AML-193 (cell line): ENCODE results near the gene KRT79.

Experiments used
- DNase-seq, 2 experiments: peaks; one replicate each; lab custom pipeline; 2025; lab: John Stamatoyannopoulos, UW

The KRT79 gene

DNA sequence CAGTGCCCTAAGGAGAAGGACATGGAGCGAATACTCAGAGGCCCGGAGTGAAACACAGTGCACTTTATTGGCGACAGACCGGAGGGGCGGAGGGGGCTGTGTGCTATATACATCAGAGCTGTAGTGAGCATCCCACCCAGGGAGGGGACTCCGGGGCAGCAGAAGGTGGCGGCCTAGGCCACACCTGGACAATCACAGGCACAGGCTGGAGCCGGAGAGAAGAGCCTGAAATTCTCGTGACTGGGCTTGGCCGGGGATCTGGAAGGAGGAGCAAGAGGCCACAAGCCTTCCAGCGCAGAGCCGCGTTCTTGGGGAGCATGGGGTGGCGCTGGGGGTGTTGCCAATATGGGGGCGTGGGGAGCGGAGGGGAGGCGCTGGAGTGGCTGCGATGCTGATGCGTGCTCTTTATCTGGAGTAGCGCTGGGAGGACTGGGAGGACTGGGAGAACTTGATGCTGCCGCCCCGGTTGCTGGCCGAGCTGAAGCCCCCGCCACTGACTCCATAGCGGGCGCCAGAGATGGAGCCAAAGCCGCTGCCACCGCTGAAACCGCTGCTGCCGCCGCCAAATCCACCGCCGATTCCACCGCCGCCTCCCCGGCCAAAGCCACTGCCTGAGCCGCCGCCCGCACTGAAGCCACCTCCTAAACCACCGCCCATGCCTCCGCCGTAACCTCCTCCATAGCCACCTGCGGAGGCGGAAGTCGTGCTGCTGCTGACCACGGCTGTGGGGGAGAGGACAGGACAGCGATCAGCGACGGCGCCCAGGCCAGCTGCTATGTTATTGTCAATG is 44.3 kb downstream of the KRT79 start:
- no peak for DNase-seq

DNA sequence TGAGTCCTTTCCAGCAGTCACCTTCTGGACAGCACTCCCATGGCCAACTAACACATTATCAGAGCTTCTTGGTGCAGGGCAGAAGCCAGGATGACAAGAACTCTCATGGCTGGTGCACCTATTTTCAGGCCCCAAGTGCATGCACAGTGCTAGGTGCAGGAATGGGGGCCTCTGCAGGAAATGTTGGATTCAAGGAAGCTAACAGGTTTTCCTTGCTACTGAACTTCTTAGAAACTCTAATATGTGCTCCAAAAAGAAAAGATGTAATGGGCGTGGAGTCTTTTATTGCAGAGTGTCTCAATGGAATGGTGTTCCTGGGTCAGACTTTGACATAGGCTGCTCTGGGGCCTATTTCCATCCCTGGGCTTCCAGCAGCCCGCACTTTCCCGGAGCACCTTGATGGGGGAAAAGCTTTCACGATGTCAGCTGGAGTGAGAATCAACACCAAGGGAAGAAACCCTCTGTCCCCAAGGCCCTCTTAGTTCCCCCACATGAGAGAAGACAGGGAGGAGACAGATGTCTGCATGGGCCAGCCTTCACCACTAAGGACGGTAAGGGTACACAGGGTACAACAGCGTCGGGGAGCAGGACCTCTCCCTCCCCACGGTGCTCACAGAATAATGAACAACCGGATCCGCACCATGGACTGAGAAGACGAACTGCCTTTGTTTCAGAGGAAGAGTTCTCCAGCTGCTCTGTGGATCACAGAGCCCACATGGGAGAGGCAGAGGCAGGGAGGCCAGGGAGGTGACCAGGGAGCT is 45.1 kb downstream of the KRT79 start:
- DNase-seq = no peak

DNA sequence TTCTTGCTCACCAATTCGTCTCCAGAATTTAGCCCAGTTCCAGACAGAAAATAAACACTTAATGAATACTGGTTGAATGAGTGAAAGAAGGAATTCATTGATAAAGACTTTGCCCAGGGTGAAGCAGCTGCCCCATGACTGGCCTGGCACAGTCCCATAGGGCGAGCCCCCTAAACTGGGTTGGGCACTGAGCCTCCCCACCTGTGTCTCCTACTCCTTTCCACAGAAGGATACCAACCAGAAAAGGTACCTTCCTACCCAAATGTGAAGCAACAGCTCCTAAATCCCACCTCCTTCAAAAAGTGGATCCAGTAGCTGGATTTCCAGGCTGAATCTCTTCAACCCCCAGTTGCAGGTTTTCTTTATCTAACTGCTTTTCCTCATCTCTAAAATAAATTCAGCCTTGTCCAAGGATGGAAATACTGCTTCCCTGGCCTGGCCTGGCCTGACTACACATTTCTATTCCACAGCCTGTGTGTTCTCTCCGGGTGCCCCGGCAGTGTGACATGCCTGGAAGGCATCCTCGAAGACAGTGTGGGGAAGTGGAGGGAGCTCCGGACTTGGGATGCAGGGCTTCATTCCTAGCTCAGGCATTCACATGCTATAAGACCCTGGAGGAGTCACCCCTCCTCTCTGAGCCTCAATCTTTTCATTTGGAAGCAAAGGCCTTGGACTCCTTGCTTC is 45.8 kb downstream of the KRT79 start:
- DNase-seq = no peak

DNA sequence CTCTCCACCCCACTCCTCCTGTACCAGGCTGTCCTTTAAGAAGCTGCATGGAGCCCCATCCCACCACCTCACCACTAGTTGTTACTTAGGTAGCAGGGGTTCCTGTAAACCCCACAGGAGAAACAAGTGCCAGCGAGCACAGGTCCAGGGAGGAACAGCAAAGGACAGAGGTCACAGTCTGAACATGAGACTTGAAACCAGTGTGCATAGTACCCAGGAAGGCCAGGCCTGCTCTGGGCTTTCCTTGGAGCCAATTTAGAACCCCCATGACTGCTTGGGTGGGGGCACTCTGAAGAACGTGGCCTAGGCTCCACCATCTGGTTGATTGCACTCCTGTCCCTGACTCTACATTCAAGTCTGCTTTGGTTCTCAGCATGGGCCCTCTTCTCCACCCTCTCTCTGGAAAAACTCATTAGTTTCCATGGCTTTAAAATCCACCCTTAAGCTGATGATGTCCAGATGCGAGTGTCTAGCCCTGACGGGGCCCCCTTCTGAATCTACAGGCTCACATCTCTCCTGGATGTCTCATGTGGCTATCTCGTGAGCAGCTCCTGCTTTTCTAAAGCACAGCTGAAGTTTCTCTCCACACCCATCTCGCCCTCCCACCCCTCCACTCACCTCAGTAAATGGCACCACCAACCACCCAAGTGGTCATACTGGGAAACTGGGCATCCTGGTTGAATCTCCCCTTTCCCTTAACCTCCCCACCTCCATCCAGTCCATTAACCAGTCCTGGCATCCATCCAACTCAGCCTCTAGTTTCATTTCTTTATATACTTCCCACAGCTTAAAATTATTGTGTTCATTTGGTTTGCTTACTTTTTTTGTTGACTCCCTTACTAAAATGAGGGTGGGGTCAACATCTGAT is 46.6 kb downstream of the KRT79 start:
- DNase-seq = no peak

- DNase-seq = no peak
Observed at GRCh38 chr12:52784909-52785308, 49.2 kb downstream of the KRT79 start.

DNA sequence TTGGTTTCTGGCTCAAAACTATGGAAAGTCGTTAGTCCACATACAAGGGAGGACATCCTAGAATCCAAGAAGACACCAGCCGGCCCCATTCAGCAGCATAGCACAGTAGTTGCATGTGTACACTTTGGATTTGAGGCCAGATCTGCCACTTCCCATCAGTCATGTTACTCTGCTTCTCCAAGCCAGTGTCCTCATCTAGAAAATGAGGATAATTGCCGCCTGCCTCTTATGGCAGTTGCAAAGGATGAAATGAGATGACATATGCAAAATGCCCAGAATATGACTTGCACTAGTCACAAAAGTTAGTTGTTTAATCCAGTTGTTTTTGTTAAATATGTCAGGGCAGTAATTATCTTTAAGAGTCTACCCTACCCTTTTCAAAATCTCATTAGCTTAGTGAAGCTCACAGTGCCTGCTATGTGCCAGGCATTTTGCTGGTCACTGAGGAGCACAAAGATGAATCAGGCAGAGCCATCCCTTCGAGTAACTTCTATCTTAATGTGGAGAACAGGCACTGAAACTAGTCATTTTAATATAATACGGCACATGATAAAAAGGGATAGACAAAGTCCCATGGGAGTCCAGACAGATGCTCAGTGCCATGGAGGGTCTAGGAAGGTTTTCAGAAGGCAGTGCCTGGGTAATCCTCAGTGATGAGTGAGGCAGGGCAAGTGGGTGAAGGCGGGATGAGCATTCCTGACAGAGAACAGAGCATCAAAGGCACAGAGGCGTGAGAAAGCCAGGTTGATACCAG is 50.4 kb downstream of the KRT79 start:
- no peak for DNase-seq

DNA sequence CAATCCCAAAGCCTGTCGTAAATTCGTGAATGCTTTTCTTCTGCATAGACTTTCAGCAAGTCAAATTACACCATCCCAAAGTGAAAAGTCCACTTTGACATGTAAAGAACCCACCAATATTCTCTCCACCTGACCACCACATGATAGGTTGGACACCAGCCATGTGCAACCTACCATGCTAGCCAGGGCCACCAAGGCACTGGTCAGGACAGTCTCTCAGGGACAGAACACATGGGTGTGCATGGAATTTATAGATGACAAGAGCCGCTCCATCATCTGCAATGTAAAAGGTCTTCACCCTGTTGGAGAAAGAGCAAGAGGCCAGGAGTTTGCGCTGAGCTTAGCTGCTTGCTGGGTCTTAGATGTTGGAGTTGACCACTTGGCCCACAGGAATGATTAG is 51.6 kb downstream of the KRT79 start:
- no peak for DNase-seq

- no peak for DNase-seq
Observed at GRCh38 chr12:52781399-52782082, 52.6 kb downstream of the KRT79 start.

- DNase-seq = no peak
Observed at GRCh38 chr12:52779914-52780313, 54.2 kb downstream of the KRT79 start.

DNA sequence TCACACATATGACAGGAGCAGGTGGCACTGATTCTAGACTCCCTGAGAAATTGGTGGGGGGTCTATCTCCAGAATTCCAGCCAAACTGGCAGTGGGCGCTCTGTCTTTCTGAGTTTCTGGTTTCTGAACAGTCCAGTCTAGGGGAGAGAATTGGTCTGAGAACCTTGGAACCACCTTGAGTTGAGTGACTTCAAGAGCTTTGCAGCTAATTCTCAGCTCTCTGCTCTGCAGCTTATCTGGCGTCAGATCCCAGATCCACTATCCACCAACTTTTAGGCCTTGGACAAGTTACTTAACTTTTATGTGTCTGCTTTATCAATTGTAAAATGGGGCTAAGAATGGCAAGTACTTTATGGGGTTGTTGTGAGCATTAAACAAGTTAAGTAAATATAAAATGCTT is 55.3 kb downstream of the KRT79 start:
- no peak for DNase-seq

- DNase-seq = no peak
Observed at GRCh38 chr12:52777566-52777965, 56.5 kb downstream of the KRT79 start.

DNA sequence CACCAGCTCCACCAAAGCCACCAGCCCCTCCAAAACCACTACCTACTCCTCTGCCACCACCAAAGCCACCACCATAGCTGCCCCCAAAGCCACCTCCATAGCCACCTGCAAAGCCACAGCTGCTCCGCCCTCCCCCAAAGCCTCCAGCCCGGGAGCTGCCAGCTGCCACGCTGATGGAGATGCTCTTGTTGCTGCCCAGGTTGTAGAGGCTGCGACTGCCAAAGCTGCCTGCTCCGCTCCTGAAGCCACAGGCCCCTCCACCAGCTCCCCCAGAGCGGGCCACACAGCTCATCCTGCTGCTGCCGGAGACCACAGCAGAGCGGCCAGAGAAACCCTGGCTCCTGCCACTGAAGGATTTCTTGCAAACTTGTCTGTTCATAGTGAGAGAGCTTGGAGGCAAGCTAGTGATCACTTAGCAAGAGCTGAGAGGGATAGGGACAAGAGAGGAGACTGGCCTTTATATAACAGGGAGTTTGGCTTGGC is 57.2 kb downstream of the KRT79 start, which contains the start of gene KRT76:
TSS of gene KRT76 (minus strand) at position 433 of the 483 bp plus-strand sequence. CDS start at position 379, 54 bp downstream.
- DNase-seq = no peak

- DNase-seq = no peak
Observed at GRCh38 chr12:52776435-52776834, 57.7 kb downstream of the KRT79 start.

DNA sequence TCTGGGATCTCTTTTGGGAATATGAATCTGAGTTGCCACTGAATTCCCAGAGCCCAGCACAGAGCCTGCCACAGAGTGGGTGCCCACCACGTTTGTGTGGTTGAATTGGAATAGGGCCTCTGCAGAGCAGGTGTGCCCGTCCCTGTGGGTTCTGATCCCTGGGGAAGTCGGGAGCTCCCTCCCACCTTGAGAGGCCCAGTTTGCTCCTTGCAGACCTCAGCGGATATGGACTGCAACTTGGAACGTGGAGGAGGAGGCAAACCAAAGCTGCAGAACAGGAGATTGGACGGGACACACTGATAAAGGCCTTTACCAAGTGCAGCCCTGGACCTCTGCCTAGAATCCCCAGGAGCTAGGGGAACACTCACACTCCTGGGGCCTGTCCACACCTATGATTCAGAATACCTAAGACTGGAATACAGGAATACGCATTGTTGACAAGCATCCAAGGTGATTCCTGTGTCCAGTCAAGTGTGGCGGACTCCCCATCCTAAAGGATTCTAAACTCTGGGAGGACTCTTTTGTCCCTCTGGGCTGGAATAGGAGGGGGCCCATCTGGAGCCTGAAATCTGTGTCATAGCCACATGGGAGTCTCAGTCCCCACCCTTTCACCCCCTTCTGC is 59.4 kb downstream of the KRT79 start:
- no peak for DNase-seq

GRCh38 chr12:52772772-52773171 is 61.3 kb downstream of the KRT79 start:
- no peak for DNase-seq

GRCh38 chr12:52772188-52772587 is 61.9 kb downstream of the KRT79 start:
- DNase-seq = no peak

DNA sequence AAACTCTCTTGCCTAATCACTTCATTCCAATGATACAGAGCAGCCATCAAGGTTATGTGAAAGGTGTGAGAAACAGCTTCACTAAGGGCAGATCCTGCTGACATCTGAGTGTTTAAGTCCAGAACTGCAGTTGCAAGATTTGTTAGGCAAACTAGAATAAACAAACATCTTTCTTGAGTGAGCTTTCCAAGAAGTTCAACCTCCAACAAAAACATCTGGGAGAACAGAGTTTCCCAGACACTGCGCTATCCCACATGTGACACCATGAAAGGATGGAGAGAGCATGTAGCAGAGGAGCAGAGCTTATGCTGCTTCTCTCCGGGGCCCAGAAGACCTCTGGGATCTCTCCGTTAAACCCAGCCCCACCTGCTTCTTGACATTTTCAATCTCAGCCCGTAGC is 62.6 kb downstream of the KRT79 start:
- no peak for DNase-seq
